NB4 (cell line): ENCODE measurements around the gene MS4A6A.

ENCODE experiments used
- DNase-seq: peaks from one replicate; pipeline ENCODE4 v3.0.0; 2010; ENCODE audit warnings: low read depth
- H3K4me3 ChIP-seq: one replicate; pipeline ENCODE4 v1.5.1; 2011; ENCODE audit warnings: mild to moderate bottlenecking, low read depth, low read length, moderate library complexity
- CTCF ChIP-seq: IDR thresholded peaks from one replicate; pipeline ENCODE4 v1.5.1; 2012; ENCODE audit warnings: low read depth, low read length
- MYC ChIP-seq: IDR thresholded peaks from 2 replicates; pipeline ENCODE4 v1.6.1; 2011; ENCODE audit warnings: low read depth, low read length
- POLR2A ChIP-seq: IDR thresholded peaks from 2 replicates; pipeline ENCODE4 v1.6.1; 2011; ENCODE audit warnings: mild to moderate bottlenecking; ENCODE audit not compliant: insufficient read length; ENCODE audit errors: extremely low read depth
- TF ChIP-seq, protein P1 (sequence below): IDR thresholded peaks from 2 replicates; pipeline ENCODE4 v1.6.1; 2011; ENCODE audit warnings: low read depth, low read length

Gene MS4A6A

DNA sequence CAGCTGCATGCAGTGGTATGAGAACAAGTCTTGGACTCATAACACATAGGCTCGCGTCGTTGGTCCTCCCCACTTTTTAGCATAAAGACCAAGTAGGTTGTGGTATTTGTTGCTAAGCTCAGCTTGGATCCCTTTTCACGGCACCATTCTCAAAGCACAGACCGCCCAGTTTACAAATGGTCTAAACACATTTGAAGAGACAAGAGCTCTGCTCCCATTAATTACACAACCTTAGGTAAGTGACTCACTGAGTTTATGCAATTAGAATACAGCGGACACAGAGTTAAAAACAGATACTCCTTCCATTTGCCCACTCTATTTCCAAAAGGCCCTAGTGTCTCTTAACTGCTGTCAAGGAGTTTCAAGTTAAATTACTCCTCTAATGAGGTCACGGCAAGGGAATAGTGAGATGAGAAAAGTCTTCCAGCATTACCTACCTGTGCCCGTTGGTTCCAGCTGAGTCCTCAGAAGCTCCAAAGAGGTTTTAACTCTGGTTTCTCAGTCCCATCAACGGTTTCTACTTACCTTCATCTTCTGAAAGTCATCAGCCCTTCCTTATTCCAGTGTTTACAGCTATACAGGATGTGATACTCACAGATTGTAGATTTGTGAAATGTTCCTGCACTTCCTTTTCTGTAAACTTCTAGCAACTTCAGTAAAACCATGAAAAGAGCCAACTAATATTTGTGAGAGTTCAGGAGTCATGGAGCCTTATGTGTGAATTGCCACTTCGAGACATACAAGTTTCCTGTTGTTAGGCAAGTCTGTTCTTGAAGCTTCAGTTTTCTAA lies at the start of gene MS4A6A:
TSS of gene MS4A6A (minus strand) at position 543 of the 790 bp plus-strand sequence. CDS start 1,356 bp downstream, outside the sequence.
- peak; percentile 90 for DNase-seq
- TF ChIP-seq, protein P1, sequence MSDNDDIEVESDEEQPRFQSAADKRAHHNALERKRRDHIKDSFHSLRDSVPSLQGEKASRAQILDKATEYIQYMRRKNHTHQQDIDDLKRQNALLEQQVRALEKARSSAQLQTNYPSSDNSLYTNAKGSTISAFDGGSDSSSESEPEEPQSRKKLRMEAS, result no peak
- TF ChIP-seq POLR2A (no peak), MYC (no peak), CTCF (no peak)
- peak within 1 kb of the TSS; percentile 27 for H3K4me3 ChIP-seq

GRCh38 chr11:60230681-60231080 lies 47.8 kb upstream of the MS4A6A start:
- no peak for DNase-seq
- H3K4me3 ChIP-seq, result no peak overlapping the region
- TF ChIP-seq POLR2A, result no peak
- no peak for TF ChIP-seq MYC
- TF ChIP-seq, protein P1, result no peak
- no peak for TF ChIP-seq CTCF

DNA sequence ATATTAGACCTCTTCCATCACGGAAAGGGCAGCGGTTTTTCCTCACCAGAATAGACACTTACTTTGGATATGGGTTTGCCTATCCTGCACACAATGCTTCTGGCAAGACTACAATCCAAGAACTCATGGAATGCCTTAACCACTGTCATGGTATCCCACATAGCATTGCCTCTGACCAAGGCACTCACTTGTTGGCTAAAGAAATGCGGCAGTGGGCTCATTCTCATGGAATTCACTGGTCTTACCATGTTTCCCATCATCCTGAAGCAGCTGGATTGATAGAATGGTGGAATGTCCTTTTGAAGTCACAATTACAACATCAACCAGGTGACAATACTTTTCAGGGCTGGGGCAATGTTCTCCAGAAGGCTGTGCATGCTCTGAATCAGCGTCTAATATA lies 39.3 kb upstream of the MS4A6A start:
- no peak for DNase-seq
- TF ChIP-seq CTCF, result no peak
- TF ChIP-seq MYC, result no peak
- TF ChIP-seq POLR2A, result no peak
- TF ChIP-seq, protein P1, result no peak
- no peak overlapping the region for H3K4me3 ChIP-seq

DNA sequence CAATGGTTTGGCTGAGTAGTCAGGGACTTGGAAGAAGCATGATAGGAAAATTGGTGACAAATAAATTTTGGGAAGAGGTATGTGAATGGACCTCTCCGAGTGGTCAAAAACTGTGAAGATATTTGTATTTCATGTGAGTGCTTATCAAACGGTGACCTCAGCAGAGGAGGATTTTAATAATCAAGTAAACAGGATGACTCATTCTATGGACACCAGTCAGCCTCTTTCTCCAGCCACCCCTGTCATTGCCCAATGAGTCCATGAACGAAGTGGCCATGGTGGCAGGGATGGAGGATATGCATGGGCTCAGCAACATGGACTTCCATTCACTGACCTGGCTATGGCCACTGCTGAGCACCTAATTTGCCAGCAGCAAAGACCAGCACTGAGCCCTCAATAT lies 38.8 kb upstream of the MS4A6A start:
- DNase-seq, result no peak
- no peak for TF ChIP-seq MYC
- no peak for TF ChIP-seq CTCF
- no peak for TF ChIP-seq POLR2A
- TF ChIP-seq, protein P1, result no peak
- H3K4me3 ChIP-seq, result no peak overlapping the region

GRCh38 chr11:60221181-60221580 lies 38.3 kb upstream of the MS4A6A start:
- TF ChIP-seq CTCF, result no peak
- TF ChIP-seq MYC, result no peak
- no peak for TF ChIP-seq POLR2A
- TF ChIP-seq, protein P1, result no peak
- DNase-seq, result no peak

More at GRCh38 chr11:60221181-60221580, 38.3 kb upstream of the MS4A6A start:
- H3K4me3 ChIP-seq, result no peak overlapping the region
